GM18868 (cell line): ENCODE results near the gene PRELID1.
"Not testable (repeated sequence)": the region's sequence is repeated elsewhere in the genome, so short reads cannot be mapped to it uniquely, and the experiment has no call there.

ENCODE experiments used
- ATAC-seq: cut with Tn5 transposase; IDR thresholded peaks from one replicate; pipeline ENCODE4 v1.9.1; 2021; ENCODE audit warnings: mild to moderate bottlenecking, moderate library complexity; ENCODE audit not compliant: unreplicated experiment

The PRELID1 gene

GRCh38 chr5:177297922-177298321 lies 5.7 kb upstream of the PRELID1 start:
- no peak for ATAC-seq

- no peak for ATAC-seq
Observed at GRCh38 chr5:177299697-177300096, 3.9 kb upstream of the PRELID1 start.

- ATAC-seq = peak; percentile 62
Observed at GRCh38 chr5:177300236-177300880, 3.2 kb upstream of the PRELID1 start.

- ATAC-seq = no peak
Observed at GRCh38 chr5:177300951-177301350, 2.6 kb upstream of the PRELID1 start.

GRCh38 chr5:177301503-177302165 lies 2.0 kb upstream of the PRELID1 start:
- no peak for ATAC-seq

- ATAC-seq = no peak
Observed at GRCh38 chr5:177302354-177303110, 1.1 kb upstream of the PRELID1 start.

GRCh38 chr5:177303925-177304391 lies 359 bp downstream of the PRELID1 start:
- no peak for ATAC-seq

GRCh38 chr5:177304392-177305119 lies 957 bp downstream of the PRELID1 start:
- ATAC-seq = no peak

- ATAC-seq = not testable (repeated sequence)
Observed at GRCh38 chr5:177306103-177306640, 2.6 kb downstream of the PRELID1 start.

- no peak for ATAC-seq
Observed at GRCh38 chr5:177306674-177307543, 3.3 kb downstream of the PRELID1 start.

- ATAC-seq = no peak
Observed at GRCh38 chr5:177307544-177308363, 4.2 kb downstream of the PRELID1 start.

- no peak for ATAC-seq
Observed at GRCh38 chr5:177308740-177309139, 5.1 kb downstream of the PRELID1 start.

GRCh38 chr5:177309351-177310191 lies 6.0 kb downstream of the PRELID1 start:
- no peak for ATAC-seq

GRCh38 chr5:177310332-177310731 lies 6.7 kb downstream of the PRELID1 start:
- ATAC-seq = no peak

- no peak for ATAC-seq
Observed at GRCh38 chr5:177310757-177311391, 7.3 kb downstream of the PRELID1 start.

- no peak for ATAC-seq
Observed at GRCh38 chr5:177311392-177311722, 7.8 kb downstream of the PRELID1 start.

- ATAC-seq = peak; percentile 79
Observed at GRCh38 chr5:177311723-177312648, 8.4 kb downstream of the PRELID1 start, which contains the start of gene MXD3. Gene MXD3 (minus strand): TSS chr5:177311898. CDS start chr5:177311830, 68 bp downstream.
